GM23338 (cell line): ENCODE measurements around the gene CCNK. TPM values are rescaled to one million over a fixed set of nuclear protein-coding genes. Genes with fewer than 3 reads are reported as not detected.

Experiments
- ATAC-seq: fragments of 200-7000 bp; cut with Tn5 transposase; 3 replicates; pipeline ENCODE4 v1.9.1; 2020
- DNase-seq: peaks from one replicate; pipeline ENCODE4 v3.0.0-alpha.2; 2015; ENCODE audit warnings: low spot score
- H2AFZ ChIP-seq: fragments of 200-600 bp; sonication (generic); 2 replicates; pipeline ENCODE4 v1.8.0; 2016; ENCODE audit warnings: antibody characterized with exemption, mild to moderate bottlenecking, moderate library complexity
- H3F3A ChIP-seq: fragments of 200-600 bp; sonication (generic); replicated peaks from 2 replicates; pipeline ENCODE4 v1.8.0; 2017; ENCODE audit warnings: antibody characterized with exemption, mixed run types, low read depth
- H3K27ac ChIP-seq: fragments of 200-600 bp; sonication (generic); 2 replicates; pipeline ENCODE4 v1.6.1; 2016; ENCODE audit warnings: low read depth
- H3K27me3 ChIP-seq: fragments of 200-600 bp; sonication (generic); 2 replicates; pipeline ENCODE4 v1.8.0; 2016; ENCODE audit warnings: mild to moderate bottlenecking, mixed run types, moderate library complexity; ENCODE audit not compliant: insufficient read depth
- H3K36me3 ChIP-seq: fragments of 200-600 bp; sonication (generic); 2 replicates; pipeline ENCODE4 v1.8.0; 2016; ENCODE audit warnings: mild to moderate bottlenecking; ENCODE audit not compliant: insufficient read depth
- H3K4me1 ChIP-seq: fragments of 200-600 bp; sonication (generic); 2 replicates; pipeline ENCODE4 v1.8.0; 2016; ENCODE audit warnings: mild to moderate bottlenecking, moderate library complexity; ENCODE audit not compliant: insufficient read depth
- H3K4me2 ChIP-seq: fragments of 200-600 bp; sonication (generic); 2 replicates; pipeline ENCODE4 v1.7.1; 2017; ENCODE audit warnings: mixed run types
- H3K4me3 ChIP-seq: fragments of 200-600 bp; sonication (generic); 2 replicates; pipeline ENCODE4 v1.6.1; 2016; ENCODE audit warnings: mixed run types
- H3K79me2 ChIP-seq: fragments of 200-600 bp; sonication (generic); replicated peaks from 2 replicates; pipeline ENCODE4 v1.8.0; 2017; ENCODE audit warnings: mild to moderate bottlenecking; ENCODE audit not compliant: insufficient read depth
- H3K9me2 ChIP-seq: fragments of 200-600 bp; sonication (generic); 2 replicates; pipeline ENCODE4 v1.8.0; 2017; ENCODE audit not compliant: insufficient read depth
- H4K20me1 ChIP-seq: fragments of 200-600 bp; sonication (generic); replicated peaks from 2 replicates; pipeline ENCODE4 v1.8.0; 2017; ENCODE audit warnings: mild to moderate bottlenecking; ENCODE audit not compliant: insufficient read depth
- H3K27ac Mint-ChIP-seq: 2 replicates; pipeline ENCODE4 v1.8.0; 2020; ENCODE audit warnings: inconsistent platforms, mild to moderate bottlenecking, moderate library complexity, mixed read lengths
- H3K27me3 Mint-ChIP-seq: 3 replicates; pipeline ENCODE4 v1.8.0; 2022; ENCODE audit warnings: low read depth, mild to moderate bottlenecking, moderate library complexity, mixed read lengths, inconsistent platforms; ENCODE audit not compliant: insufficient read depth, poor library complexity
- H3K36me3 Mint-ChIP-seq: 3 replicates; pipeline ENCODE4 v1.8.0; 2021; ENCODE audit warnings: low read depth, mild to moderate bottlenecking, inconsistent platforms, moderate library complexity, mixed read lengths
- H3K4me1 Mint-ChIP-seq: 3 replicates; pipeline ENCODE4 v1.8.0; 2020; ENCODE audit warnings: mild to moderate bottlenecking, inconsistent platforms, mixed read lengths
- H3K4me3 Mint-ChIP-seq: 3 replicates; pipeline ENCODE4 v1.8.0; 2021; ENCODE audit warnings: moderate library complexity, mild to moderate bottlenecking, inconsistent platforms, mixed read lengths
- H3K9me3 Mint-ChIP-seq: 3 replicates; pipeline ENCODE4 v1.8.0; 2020; ENCODE audit warnings: moderate library complexity, mild to moderate bottlenecking, inconsistent platforms, mixed read lengths
- CREB1 ChIP-seq: fragments of 250-450 bp; sonication (Bioruptor Pico); IDR thresholded peaks from 2 replicates; pipeline ENCODE4 v1.5.0; 2020; ENCODE audit warnings: low read depth, mild to moderate bottlenecking, moderate library complexity
- EZH2 ChIP-seq: fragments of 200-600 bp; sonication (generic); IDR thresholded peaks from one replicate; pipeline ENCODE4 v1.8.0; 2017; ENCODE audit warnings: antibody characterized with exemption, mild to moderate bottlenecking, low read depth; ENCODE audit not compliant: unreplicated experiment
- EZH2phosphoT487 ChIP-seq: fragments of 200-600 bp; sonication (generic); IDR thresholded peaks from one replicate; pipeline ENCODE4 v1.8.1; 2018; ENCODE audit warnings: antibody characterized with exemption; ENCODE audit not compliant: unreplicated experiment
- JUNB ChIP-seq: IDR thresholded peaks from one replicate; pipeline ENCODE4 v1.6.1; 2016; ENCODE audit warnings: antibody characterized with exemption; ENCODE audit not compliant: unreplicated experiment
- NANOG ChIP-seq: IDR thresholded peaks from 2 replicates; pipeline ENCODE4 v1.6.1; 2016; ENCODE audit warnings: antibody characterized with exemption, borderline replicate concordance
- POLR2AphosphoS5 ChIP-seq: IDR thresholded peaks from 2 replicates; pipeline ENCODE4 v1.6.1; 2016; ENCODE audit warnings: antibody characterized with exemption, low read depth
- STAT1 ChIP-seq: IDR thresholded peaks from one replicate; pipeline ENCODE4 v1.6.1; 2016; ENCODE audit warnings: antibody characterized with exemption; ENCODE audit not compliant: unreplicated experiment
- ZNF114 ChIP-seq: fragments of 250-450 bp; sonication (Bioruptor Pico); IDR thresholded peaks from 2 replicates; pipeline ENCODE4 v1.5.0; 2020; ENCODE audit warnings: mild to moderate bottlenecking, moderate library complexity
- ZNF331 ChIP-seq: fragments of 250-450 bp; sonication (Bioruptor Pico); IDR thresholded peaks from 2 replicates; pipeline ENCODE4 v1.5.0; 2020; ENCODE audit warnings: low read depth, mild to moderate bottlenecking, moderate library complexity
- polyA plus RNA-seq: library from polyadenylated mRNA; unstranded; fragments of >200 nt; fragmentation: Nextera tagmentation; extraction: Ambion mirVana; gene quantifications from 2 replicates; pipeline ENCODE4 v1.2.1, GENCODE V29; 2016
- total RNA-seq: library from RNA; depleted of rRNA; stranded (reverse); fragments of >200 nt; shearing (Covaris generic); gene quantifications from 2 replicates; pipeline ENCODE4 v1.2.3, GENCODE V29; 2014
- TF ChIP-seq, protein P1 (sequence below): IDR thresholded peaks from one replicate; pipeline ENCODE4 v1.6.1; 2018; ENCODE audit warnings: antibody characterized with exemption; ENCODE audit not compliant: unreplicated experiment
- TF ChIP-seq, protein P2 (sequence below): fragments of 250-450 bp; sonication (Bioruptor Pico); IDR thresholded peaks from 2 replicates; pipeline ENCODE4 v1.5.0; 2020; ENCODE audit warnings: mild to moderate bottlenecking, moderate library complexity
- TF ChIP-seq, protein P3 (sequence below): IDR thresholded peaks from 2 replicates; pipeline ENCODE4 v1.6.1; 2016; ENCODE audit warnings: antibody characterized with exemption
- TF ChIP-seq, protein P4 (sequence below), 2 experiments: fragments of 200-600 bp in 1 of 2; sonication (generic) in 1 of 2; conservative IDR thresholded peaks; 2 replicates each; pipeline versions ENCODE4 v1.5.1 to v1.6.1; 2016 to 2017; ENCODE audit warnings: antibody characterized with exemption in 2 of 2, low read depth in 2 of 2, mild to moderate bottlenecking in 2 of 2, moderate library complexity in 1 of 2

The CCNK gene
- total and polyA plus RNA-seq, 2 experiments from 2014 or later = 54.0 to 60.6 TPM

DNA sequence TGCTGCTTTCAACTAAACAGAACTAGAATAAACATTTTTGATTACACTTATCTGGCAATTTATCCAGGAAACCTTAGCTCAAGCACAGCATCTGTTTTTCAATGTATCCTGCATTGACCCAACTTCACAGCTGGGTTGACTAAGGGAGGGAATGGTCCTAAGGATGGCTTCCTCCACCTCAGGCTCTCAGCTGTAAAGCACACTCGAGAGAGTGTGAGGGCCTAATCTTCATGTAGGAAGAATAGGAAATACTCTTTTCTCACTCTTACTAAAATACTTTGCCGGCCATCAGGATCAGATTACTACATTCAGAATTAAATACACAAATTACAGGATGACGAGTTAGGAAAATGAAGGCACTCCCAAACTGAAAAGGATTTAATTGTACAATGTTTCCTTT is 7.8 kb upstream of the CCNK start:
- Histone ChIP-seq H2AFZ (no peak overlapping the region), H3K9me2 (no peaks in the 10 kb centered on the region), H3K4me2 (no peak overlapping the region), H3K36me3 (no peaks in the 10 kb centered on the region), H3K4me1 (peaks cover 25% of the 10 kb centered on the region), H4K20me1 (peaks cover 52% of the 10 kb centered on the region), H3F3A (no peaks in the 10 kb centered on the region), H3K27ac (no peak overlapping the region), H3K79me2 (peaks cover 100% of the 10 kb centered on the region), H3K4me3 (no peak overlapping the region), H3K27me3 (no peaks in the 10 kb centered on the region)
- Mint-ChIP-seq H3K4me3 (no peak overlapping the region), H3K4me1 (peaks cover 47% of the 10 kb centered on the region), H3K36me3 (no peaks in the 10 kb centered on the region), H3K9me3 (no peaks in the 10 kb centered on the region), H3K27me3 (no peaks in the 10 kb centered on the region), H3K27ac (no peak overlapping the region; the same call in 1 of the 2 replicates)
- DNase-seq = no peak
- ATAC-seq = peak; percentile 49
- TF ChIP-seq POLR2AphosphoS5 (no peak), EZH2 (no peak), JUNB (no peak), ZNF114 (CRISPR knock-in tag) (no peak), NANOG (no peak), EZH2phosphoT487 (no peak), CREB1 (CRISPR knock-in tag) (no peak), STAT1 (no peak), ZNF331 (CRISPR knock-in tag) (no peak)
- TF ChIP-seq, protein P1, sequence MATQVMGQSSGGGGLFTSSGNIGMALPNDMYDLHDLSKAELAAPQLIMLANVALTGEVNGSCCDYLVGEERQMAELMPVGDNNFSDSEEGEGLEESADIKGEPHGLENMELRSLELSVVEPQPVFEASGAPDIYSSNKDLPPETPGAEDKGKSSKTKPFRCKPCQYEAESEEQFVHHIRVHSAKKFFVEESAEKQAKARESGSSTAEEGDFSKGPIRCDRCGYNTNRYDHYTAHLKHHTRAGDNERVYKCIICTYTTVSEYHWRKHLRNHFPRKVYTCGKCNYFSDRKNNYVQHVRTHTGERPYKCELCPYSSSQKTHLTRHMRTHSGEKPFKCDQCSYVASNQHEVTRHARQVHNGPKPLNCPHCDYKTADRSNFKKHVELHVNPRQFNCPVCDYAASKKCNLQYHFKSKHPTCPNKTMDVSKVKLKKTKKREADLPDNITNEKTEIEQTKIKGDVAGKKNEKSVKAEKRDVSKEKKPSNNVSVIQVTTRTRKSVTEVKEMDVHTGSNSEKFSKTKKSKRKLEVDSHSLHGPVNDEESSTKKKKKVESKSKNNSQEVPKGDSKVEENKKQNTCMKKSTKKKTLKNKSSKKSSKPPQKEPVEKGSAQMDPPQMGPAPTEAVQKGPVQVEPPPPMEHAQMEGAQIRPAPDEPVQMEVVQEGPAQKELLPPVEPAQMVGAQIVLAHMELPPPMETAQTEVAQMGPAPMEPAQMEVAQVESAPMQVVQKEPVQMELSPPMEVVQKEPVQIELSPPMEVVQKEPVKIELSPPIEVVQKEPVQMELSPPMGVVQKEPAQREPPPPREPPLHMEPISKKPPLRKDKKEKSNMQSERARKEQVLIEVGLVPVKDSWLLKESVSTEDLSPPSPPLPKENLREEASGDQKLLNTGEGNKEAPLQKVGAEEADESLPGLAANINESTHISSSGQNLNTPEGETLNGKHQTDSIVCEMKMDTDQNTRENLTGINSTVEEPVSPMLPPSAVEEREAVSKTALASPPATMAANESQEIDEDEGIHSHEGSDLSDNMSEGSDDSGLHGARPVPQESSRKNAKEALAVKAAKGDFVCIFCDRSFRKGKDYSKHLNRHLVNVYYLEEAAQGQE = no peak
- TF ChIP-seq, protein P2, sequence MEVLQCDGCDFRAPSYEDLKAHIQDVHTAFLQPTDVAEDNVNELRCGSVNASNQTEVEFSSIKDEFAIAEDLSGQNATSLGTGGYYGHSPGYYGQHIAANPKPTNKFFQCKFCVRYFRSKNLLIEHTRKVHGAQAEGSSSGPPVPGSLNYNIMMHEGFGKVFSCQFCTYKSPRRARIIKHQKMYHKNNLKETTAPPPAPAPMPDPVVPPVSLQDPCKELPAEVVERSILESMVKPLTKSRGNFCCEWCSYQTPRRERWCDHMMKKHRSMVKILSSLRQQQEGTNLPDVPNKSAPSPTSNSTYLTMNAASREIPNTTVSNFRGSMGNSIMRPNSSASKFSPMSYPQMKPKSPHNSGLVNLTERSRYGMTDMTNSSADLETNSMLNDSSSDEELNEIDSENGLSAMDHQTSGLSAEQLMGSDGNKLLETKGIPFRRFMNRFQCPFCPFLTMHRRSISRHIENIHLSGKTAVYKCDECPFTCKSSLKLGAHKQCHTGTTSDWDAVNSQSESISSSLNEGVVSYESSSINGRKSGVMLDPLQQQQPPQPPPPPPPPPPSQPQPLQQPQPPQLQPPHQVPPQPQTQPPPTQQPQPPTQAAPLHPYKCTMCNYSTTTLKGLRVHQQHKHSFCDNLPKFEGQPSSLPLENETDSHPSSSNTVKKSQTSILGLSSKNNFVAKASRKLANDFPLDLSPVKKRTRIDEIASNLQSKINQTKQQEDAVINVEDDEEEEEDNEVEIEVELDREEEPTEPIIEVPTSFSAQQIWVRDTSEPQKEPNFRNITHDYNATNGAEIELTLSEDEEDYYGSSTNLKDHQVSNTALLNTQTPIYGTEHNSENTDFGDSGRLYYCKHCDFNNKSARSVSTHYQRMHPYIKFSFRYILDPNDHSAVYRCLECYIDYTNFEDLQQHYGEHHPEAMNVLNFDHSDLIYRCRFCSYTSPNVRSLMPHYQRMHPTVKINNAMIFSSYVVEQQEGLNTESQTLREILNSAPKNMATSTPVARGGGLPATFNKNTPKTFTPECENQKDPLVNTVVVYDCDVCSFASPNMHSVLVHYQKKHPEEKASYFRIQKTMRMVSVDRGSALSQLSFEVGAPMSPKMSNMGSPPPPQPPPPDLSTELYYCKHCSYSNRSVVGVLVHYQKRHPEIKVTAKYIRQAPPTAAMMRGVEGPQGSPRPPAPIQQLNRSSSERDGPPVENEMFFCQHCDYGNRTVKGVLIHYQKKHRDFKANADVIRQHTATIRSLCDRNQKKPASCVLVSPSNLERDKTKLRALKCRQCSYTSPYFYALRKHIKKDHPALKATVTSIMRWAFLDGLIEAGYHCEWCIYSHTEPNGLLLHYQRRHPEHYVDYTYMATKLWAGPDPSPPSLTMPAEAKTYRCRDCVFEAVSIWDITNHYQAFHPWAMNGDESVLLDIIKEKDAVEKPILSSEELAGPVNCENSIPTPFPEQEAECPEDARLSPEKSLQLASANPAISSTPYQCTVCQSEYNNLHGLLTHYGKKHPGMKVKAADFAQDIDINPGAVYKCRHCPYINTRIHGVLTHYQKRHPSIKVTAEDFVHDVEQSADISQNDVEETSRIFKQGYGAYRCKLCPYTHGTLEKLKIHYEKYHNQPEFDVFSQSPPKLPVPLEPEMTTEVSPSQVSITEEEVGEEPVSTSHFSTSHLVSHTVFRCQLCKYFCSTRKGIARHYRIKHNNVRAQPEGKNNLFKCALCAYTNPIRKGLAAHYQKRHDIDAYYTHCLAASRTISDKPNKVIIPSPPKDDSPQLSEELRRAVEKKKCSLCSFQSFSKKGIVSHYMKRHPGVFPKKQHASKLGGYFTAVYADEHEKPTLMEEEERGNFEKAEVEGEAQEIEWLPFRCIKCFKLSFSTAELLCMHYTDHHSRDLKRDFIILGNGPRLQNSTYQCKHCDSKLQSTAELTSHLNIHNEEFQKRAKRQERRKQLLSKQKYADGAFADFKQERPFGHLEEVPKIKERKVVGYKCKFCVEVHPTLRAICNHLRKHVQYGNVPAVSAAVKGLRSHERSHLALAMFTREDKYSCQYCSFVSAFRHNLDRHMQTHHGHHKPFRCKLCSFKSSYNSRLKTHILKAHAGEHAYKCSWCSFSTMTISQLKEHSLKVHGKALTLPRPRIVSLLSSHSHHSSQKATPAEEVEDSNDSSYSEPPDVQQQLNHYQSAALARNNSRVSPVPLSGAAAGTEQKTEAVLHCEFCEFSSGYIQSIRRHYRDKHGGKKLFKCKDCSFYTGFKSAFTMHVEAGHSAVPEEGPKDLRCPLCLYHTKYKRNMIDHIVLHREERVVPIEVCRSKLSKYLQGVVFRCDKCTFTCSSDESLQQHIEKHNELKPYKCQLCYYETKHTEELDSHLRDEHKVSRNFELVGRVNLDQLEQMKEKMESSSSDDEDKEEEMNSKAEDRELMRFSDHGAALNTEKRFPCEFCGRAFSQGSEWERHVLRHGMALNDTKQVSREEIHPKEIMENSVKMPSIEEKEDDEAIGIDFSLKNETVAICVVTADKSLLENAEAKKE (CRISPR knock-in tag) = no peak
- TF ChIP-seq, protein P3, sequence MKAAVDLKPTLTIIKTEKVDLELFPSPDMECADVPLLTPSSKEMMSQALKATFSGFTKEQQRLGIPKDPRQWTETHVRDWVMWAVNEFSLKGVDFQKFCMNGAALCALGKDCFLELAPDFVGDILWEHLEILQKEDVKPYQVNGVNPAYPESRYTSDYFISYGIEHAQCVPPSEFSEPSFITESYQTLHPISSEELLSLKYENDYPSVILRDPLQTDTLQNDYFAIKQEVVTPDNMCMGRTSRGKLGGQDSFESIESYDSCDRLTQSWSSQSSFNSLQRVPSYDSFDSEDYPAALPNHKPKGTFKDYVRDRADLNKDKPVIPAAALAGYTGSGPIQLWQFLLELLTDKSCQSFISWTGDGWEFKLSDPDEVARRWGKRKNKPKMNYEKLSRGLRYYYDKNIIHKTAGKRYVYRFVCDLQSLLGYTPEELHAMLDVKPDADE = no peak
- TF ChIP-seq, protein P4, sequence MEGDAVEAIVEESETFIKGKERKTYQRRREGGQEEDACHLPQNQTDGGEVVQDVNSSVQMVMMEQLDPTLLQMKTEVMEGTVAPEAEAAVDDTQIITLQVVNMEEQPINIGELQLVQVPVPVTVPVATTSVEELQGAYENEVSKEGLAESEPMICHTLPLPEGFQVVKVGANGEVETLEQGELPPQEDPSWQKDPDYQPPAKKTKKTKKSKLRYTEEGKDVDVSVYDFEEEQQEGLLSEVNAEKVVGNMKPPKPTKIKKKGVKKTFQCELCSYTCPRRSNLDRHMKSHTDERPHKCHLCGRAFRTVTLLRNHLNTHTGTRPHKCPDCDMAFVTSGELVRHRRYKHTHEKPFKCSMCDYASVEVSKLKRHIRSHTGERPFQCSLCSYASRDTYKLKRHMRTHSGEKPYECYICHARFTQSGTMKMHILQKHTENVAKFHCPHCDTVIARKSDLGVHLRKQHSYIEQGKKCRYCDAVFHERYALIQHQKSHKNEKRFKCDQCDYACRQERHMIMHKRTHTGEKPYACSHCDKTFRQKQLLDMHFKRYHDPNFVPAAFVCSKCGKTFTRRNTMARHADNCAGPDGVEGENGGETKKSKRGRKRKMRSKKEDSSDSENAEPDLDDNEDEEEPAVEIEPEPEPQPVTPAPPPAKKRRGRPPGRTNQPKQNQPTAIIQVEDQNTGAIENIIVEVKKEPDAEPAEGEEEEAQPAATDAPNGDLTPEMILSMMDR (conservative IDR thresholded peaks at IDR 0.05; ENCODE audit: low read depth in 2 of 2) = no peak
